IMR-90 (cell line): Measurements from ENCODE around the gene ALG8. TPM values are rescaled to one million over a fixed set of nuclear protein-coding genes. Genes with fewer than 3 reads are reported as not detected.

Source experiments
- ATAC-seq: fragments of 200-7000 bp; cut with Tn5 transposase; 2 replicates; pipeline ENCODE4 v1.9.1; 2020; ENCODE audit warnings: low read depth, mild to moderate bottlenecking, moderate library complexity
- BruUV-seq: library from RNA; stranded (reverse); fragments of 400-500 nt; replicated peaks from 2 replicates; lab custom pipeline; 2021; lab: Mats Ljungman, UMichigan
- CTCF ChIA-PET: fragments of 300-600 bp; formaldehyde crosslinking; extraction: SDS; loops from one replicate; lab custom pipeline; 2021; ENCODE audit warnings: antibody characterized with exemption; lab: Yijun Ruan, JAX
- POLR2A ChIA-PET: fragments of 300-600 bp; sonication (Branson Sonifier 250); formaldehyde crosslinking; loops from one replicate; lab custom pipeline; 2022; ENCODE audit warnings: antibody characterized with exemption; ENCODE audit not compliant: unreplicated experiment; lab: Charles Lee
- DNase-seq: peaks from one replicate; pipeline ENCODE4 v3.0.0; 2013
- H2AFZ ChIP-seq: replicated peaks from 2 replicates; pipeline ENCODE3; 2013; ENCODE audit warnings: low read length, mild to moderate bottlenecking; ENCODE audit not compliant: poor library complexity
- H2AK5ac ChIP-seq: 2 replicates; pipeline ENCODE4 v1.6.1; 2013; ENCODE audit warnings: low read depth, low read length, inconsistent platforms
- H2AK9ac ChIP-seq: replicated peaks from 2 replicates; pipeline ENCODE3; 2013; ENCODE audit warnings: mild to moderate bottlenecking, low read depth, low read length, moderate library complexity; ENCODE audit not compliant: poor library complexity
- H2BK120ac ChIP-seq: 2 replicates; pipeline ENCODE4 v1.6.1; 2013; ENCODE audit warnings: low read depth, low read length, inconsistent platforms
- H2BK15ac ChIP-seq: 3 replicates; pipeline ENCODE4 v1.6.1; 2013; ENCODE audit warnings: low read depth, low read length, inconsistent platforms
- H2BK20ac ChIP-seq: 2 replicates; pipeline ENCODE4 v1.6.1; 2013; ENCODE audit warnings: low read depth, mild to moderate bottlenecking, inconsistent platforms, low read length, moderate library complexity
- H2BK5ac ChIP-seq: 2 replicates; pipeline ENCODE4 v1.6.1; 2013; ENCODE audit warnings: mild to moderate bottlenecking, low read depth, low read length, inconsistent platforms; ENCODE audit not compliant: poor library complexity, severe bottlenecking
- H3K14ac ChIP-seq: replicated peaks from 2 replicates; pipeline ENCODE4 v1.6.1; 2013; ENCODE audit warnings: low read depth, low read length, inconsistent platforms
- H3K18ac ChIP-seq: 2 replicates; pipeline ENCODE4 v1.6.1; 2013; ENCODE audit warnings: low read depth, low read length, control low read depth
- H3K23ac ChIP-seq: 2 replicates; pipeline ENCODE4 v1.6.1; 2013; ENCODE audit warnings: low read depth, low read length, inconsistent platforms
- H3K27ac ChIP-seq: 2 replicates; pipeline ENCODE4 v1.5.1; 2013; ENCODE audit warnings: mild to moderate bottlenecking, control low read depth, low read length; ENCODE audit not compliant: insufficient read depth
- H3K27me3 ChIP-seq: 2 replicates; pipeline ENCODE4 v1.6.1; 2013; ENCODE audit warnings: low read length; ENCODE audit not compliant: control insufficient read depth, insufficient read depth
- H3K36me3 ChIP-seq: 2 replicates; pipeline ENCODE4 v1.6.1; 2013; ENCODE audit warnings: low read length, mixed read lengths; ENCODE audit not compliant: control insufficient read depth, insufficient read depth
- H3K4ac ChIP-seq: 2 replicates; pipeline ENCODE4 v1.6.1; 2013; ENCODE audit warnings: low read depth, low read length, inconsistent platforms
- H3K4me1 ChIP-seq: 2 replicates; pipeline ENCODE4 v1.6.1; 2013; ENCODE audit warnings: low read length, mixed read lengths; ENCODE audit not compliant: control insufficient read depth, insufficient read depth
- H3K4me2 ChIP-seq: 2 replicates; pipeline ENCODE4 v1.6.1; 2013; ENCODE audit warnings: low read depth, mild to moderate bottlenecking, control low read depth, low read length, moderate library complexity
- H3K4me3 ChIP-seq: 2 replicates; pipeline ENCODE4 v1.5.1; 2013; ENCODE audit warnings: low read depth, mild to moderate bottlenecking, control low read depth, low read length, moderate library complexity; ENCODE audit not compliant: insufficient read depth
- H3K56ac ChIP-seq: 2 replicates; pipeline ENCODE4 v1.6.1; 2013; ENCODE audit warnings: low read length, inconsistent platforms; ENCODE audit not compliant: insufficient read depth; ENCODE audit errors: extremely low read depth
- H3K79me1 ChIP-seq, 2 experiments: 2 replicates each; pipeline ENCODE4 v1.6.1; 2013; ENCODE audit warnings: low read length in 2 of 2, inconsistent platforms in 1 of 2, low read depth in 1 of 2
- H3K9ac ChIP-seq: 2 replicates; pipeline ENCODE4 v1.6.1; 2013; ENCODE audit warnings: low read depth, low read length, control low read depth
- H3K9me1 ChIP-seq: 2 replicates; pipeline ENCODE4 v1.6.1; 2013; ENCODE audit warnings: low read length, inconsistent platforms; ENCODE audit not compliant: insufficient read depth
- H3K9me3 ChIP-seq: 2 replicates; pipeline ENCODE4 v1.6.1; 2013; ENCODE audit warnings: low read length; ENCODE audit not compliant: control insufficient read depth, insufficient read depth
- H4K20me1 ChIP-seq: 2 replicates; pipeline ENCODE4 v1.6.1; 2013; ENCODE audit warnings: low read length, inconsistent platforms; ENCODE audit not compliant: insufficient read depth
- H4K5ac ChIP-seq: 2 replicates; pipeline ENCODE4 v1.6.1; 2013; ENCODE audit warnings: mild to moderate bottlenecking, low read depth, low read length, control low read depth
- H4K8ac ChIP-seq, 2 experiments: 2 replicates each; pipeline ENCODE4 v1.6.1; 2013; ENCODE audit warnings: low read depth in 2 of 2, low read length in 2 of 2, control low read depth in 1 of 2, inconsistent platforms in 1 of 2
- H4K91ac ChIP-seq: 2 replicates; pipeline ENCODE4 v1.6.1; 2013; ENCODE audit warnings: low read depth, low read length, inconsistent platforms; ENCODE audit not compliant: insufficient read depth
- CEBPB ChIP-seq: IDR thresholded peaks from 2 replicates; pipeline ENCODE4 v1.6.1; 2012; ENCODE audit warnings: low read depth, low read length, improper control_type of control experiment
- MAFK ChIP-seq: IDR thresholded peaks from 2 replicates; pipeline ENCODE4 v1.6.1; 2012; ENCODE audit warnings: low read depth, low read length, improper control_type of control experiment
- MAZ ChIP-seq: IDR thresholded peaks from 2 replicates; pipeline ENCODE4 v1.6.1; 2012; ENCODE audit warnings: low read depth, mild to moderate bottlenecking, low read length, improper control_type of control experiment, moderate library complexity, borderline replicate concordance
- MXI1 ChIP-seq: IDR thresholded peaks from 2 replicates; pipeline ENCODE4 v1.6.1; 2012; ENCODE audit warnings: low read depth, mild to moderate bottlenecking, low read length, moderate library complexity, borderline replicate concordance
- POLR2A ChIP-seq: IDR thresholded peaks from 2 replicates; pipeline ENCODE4 v1.6.1; 2012; ENCODE audit warnings: mild to moderate bottlenecking, low read depth, low read length
- RAD21 ChIP-seq: IDR thresholded peaks from 2 replicates; pipeline ENCODE4 v1.6.1; 2012; ENCODE audit warnings: low read length, improper control_type of control experiment
- RCOR1 ChIP-seq: IDR thresholded peaks from 2 replicates; pipeline ENCODE4 v1.6.1; 2012; ENCODE audit warnings: mild to moderate bottlenecking, low read length, improper control_type of control experiment; ENCODE audit not compliant: insufficient replicate concordance
- RFX5 ChIP-seq: IDR thresholded peaks from 2 replicates; pipeline ENCODE4 v1.8.0; 2012; ENCODE audit warnings: low read depth, mild to moderate bottlenecking, low read length, moderate library complexity
- SMC3 ChIP-seq: fragments of 150-350 bp; IDR thresholded peaks from 2 replicates; pipeline ENCODE4 v1.6.1; 2016; ENCODE audit warnings: low read depth, mild to moderate bottlenecking, antibody characterized with exemption, low read length, moderate library complexity
- WGBS, 2 experiments: methylation state at CpG; one replicate each; pipeline versions ENCODE4 v1.1.5 to v1.1.7; 2013; ENCODE audit warnings: missing lambda C conversion rate in 2 of 2; ENCODE audit not compliant: insufficient read length in 1 of 2; ENCODE audit errors: extremely low coverage in 2 of 2; 5-methylcytosine and 5-hydroxymethylcytosine counted together
- dilution Hi-C: fragments of 300-500 bp; cut with HindIII; formaldehyde crosslinking; loops from one replicate; pipeline ENCODE4 v1.14.3; 2018; ENCODE audit warnings: low sequenced_read_pairs; ENCODE audit not compliant: unreplicated experiment
- in situ Hi-C: fragments of 300-500 bp; cut with MboI; formaldehyde crosslinking; loops from 3 replicates; pipeline ENCODE4 v1.14.3; 2019; ENCODE audit warnings: low sequenced_read_pairs, inconsistent platforms, mixed read lengths
- intact Hi-C: fragments of 100-400 bp; cut with micrococcal nuclease; formaldehyde crosslinking; loops from 2 replicates; pipeline ENCODE4 v1.10.0; 2022
- polyA plus RNA-seq, 3 experiments: library from polyadenylated mRNA; depleted of rRNA; stranded (reverse); fragments of >200 nt; gene quantifications; 2 replicates each; pipeline ENCODE4 v1.2.3, GENCODE V29; 2012; ENCODE audit warnings: low replicate concordance in 1 of 3
- total RNA-seq: library from RNA; depleted of rRNA; stranded (reverse); fragments of >200 nt; gene quantifications from 2 replicates; pipeline ENCODE4 v1.2.3, GENCODE V29; 2012
- TF ChIP-seq, protein P1 (sequence below): fragments of 150-350 bp; IDR thresholded peaks from 2 replicates; pipeline ENCODE4 v1.6.1; 2016; ENCODE audit warnings: low read depth, mild to moderate bottlenecking, low read length, moderate library complexity, borderline replicate concordance
- TF ChIP-seq, protein P2 (sequence below): fragments of 150-350 bp; IDR thresholded peaks from 2 replicates; pipeline ENCODE4 v1.6.1; 2017; ENCODE audit warnings: mild to moderate bottlenecking, antibody characterized with exemption, low read length, low read depth
- TF ChIP-seq, protein P3 (sequence below): conservative IDR thresholded peaks from 2 replicates; pipeline ENCODE4 v1.5.1; 2012; ENCODE audit warnings: mild to moderate bottlenecking, low read depth, low read length, improper control_type of control experiment

The ALG8 gene
- total and polyA plus RNA-seq, 2 of the 4 experiments (the other 2 are of a cell fraction), result 27.8 to 31.8 TPM

DNA sequence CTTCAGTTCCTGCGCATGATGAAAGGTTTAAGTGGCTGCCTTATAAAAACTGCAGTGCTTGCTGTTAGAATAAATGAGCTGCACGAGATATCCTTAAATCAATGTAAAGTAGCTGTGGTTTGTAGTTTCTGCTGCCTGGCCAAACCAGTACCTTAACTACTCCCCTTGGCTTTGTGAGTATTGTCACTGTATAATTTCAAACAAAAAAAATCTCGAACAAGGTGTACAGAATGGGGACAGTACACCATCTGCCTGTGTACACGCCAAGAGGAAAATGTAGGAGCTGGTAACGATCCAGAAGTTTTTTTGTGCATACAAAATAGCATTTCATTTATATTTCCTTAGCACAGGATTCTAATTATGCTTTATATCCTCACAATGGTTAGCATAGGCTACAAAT is 39.2 kb downstream of the ALG8 start (continued):
- TF ChIP-seq, protein P1, sequence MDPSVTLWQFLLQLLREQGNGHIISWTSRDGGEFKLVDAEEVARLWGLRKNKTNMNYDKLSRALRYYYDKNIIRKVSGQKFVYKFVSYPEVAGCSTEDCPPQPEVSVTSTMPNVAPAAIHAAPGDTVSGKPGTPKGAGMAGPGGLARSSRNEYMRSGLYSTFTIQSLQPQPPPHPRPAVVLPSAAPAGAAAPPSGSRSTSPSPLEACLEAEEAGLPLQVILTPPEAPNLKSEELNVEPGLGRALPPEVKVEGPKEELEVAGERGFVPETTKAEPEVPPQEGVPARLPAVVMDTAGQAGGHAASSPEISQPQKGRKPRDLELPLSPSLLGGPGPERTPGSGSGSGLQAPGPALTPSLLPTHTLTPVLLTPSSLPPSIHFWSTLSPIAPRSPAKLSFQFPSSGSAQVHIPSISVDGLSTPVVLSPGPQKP, result no peak
- TF ChIP-seq CEBPB, result no peak

DNA sequence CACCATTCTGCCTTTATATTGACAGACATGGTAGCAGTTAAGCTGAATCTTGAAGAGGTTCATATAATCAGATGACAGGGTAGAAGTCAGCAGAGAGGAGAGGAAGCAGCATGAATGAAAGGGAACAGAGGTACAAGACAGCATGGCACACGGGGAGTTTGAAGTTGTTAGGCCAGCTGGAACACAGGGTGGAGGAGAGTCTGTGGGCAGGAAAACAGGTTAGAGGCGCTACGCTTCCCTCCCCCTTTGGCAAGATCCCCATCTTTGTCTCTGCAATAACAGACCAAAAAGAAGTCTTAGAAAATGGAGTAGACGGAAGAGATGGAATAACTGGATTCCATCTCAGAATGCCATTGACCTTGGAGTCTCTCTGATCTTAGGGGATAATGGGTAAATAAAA is 39.8 kb downstream of the ALG8 start:
- Histone ChIP-seq H3K9me3 (no peaks in the 10 kb centered on the region), H4K20me1 (no peaks in the 10 kb centered on the region), H3K14ac (no peak overlapping the region), H3K27me3 (no peaks in the 10 kb centered on the region), H3K4me2 (no peak overlapping the region), H2AFZ (no peak overlapping the region), H3K56ac (no peak overlapping the region), H3K23ac (no peak overlapping the region), H4K91ac (no peak overlapping the region), H3K4ac (no peak overlapping the region), H3K4me3 (no peak overlapping the region), H3K18ac (no peak overlapping the region), H3K9ac (no peak overlapping the region), H2BK5ac (no peak overlapping the region), H3K36me3 (peaks cover 17% of the 10 kb centered on the region), H3K4me1 (peaks cover 4% of the 10 kb centered on the region), H3K27ac (no peak overlapping the region), H2BK15ac (no peak overlapping the region), H2BK20ac (no peak overlapping the region), H3K9me1 (no peaks in the 10 kb centered on the region), H2BK120ac (no peak overlapping the region), H3K79me1 (no peaks in the 10 kb centered on the region), H4K5ac (no peak overlapping the region), H4K8ac (no peak overlapping the region), H2AK9ac (no peak overlapping the region), H2AK5ac (no peak overlapping the region)
- intact Hi-C loops, result no loop called here
- CTCF ChIA-PET, result no interaction called here
- in situ Hi-C loops, result no loop called here
- POLR2A ChIA-PET, result no interaction called here
- BruUV-seq, result no TSS peak
- dilution Hi-C loops, result no loop called here
- DNase-seq (no peak), ATAC-seq (no peak)
- WGBS, 2 experiments, result no CpG with 5 or more reads among the region's 4 CpGs
- TF ChIP-seq SMC3, result no peak
- TF ChIP-seq, protein P2, sequence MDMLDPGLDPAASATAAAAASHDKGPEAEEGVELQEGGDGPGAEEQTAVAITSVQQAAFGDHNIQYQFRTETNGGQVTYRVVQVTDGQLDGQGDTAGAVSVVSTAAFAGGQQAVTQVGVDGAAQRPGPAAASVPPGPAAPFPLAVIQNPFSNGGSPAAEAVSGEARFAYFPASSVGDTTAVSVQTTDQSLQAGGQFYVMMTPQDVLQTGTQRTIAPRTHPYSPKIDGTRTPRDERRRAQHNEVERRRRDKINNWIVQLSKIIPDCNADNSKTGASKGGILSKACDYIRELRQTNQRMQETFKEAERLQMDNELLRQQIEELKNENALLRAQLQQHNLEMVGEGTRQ, result no peak
- TF ChIP-seq, protein P1, result no peak
- no peak for TF ChIP-seq RCOR1
- no peak for TF ChIP-seq MAZ
- no peak for TF ChIP-seq MAFK
- no peak for TF ChIP-seq CEBPB
- TF ChIP-seq, protein P3, sequence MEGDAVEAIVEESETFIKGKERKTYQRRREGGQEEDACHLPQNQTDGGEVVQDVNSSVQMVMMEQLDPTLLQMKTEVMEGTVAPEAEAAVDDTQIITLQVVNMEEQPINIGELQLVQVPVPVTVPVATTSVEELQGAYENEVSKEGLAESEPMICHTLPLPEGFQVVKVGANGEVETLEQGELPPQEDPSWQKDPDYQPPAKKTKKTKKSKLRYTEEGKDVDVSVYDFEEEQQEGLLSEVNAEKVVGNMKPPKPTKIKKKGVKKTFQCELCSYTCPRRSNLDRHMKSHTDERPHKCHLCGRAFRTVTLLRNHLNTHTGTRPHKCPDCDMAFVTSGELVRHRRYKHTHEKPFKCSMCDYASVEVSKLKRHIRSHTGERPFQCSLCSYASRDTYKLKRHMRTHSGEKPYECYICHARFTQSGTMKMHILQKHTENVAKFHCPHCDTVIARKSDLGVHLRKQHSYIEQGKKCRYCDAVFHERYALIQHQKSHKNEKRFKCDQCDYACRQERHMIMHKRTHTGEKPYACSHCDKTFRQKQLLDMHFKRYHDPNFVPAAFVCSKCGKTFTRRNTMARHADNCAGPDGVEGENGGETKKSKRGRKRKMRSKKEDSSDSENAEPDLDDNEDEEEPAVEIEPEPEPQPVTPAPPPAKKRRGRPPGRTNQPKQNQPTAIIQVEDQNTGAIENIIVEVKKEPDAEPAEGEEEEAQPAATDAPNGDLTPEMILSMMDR, result no peak
- TF ChIP-seq RAD21, result no peak
- no peak for TF ChIP-seq POLR2A
- TF ChIP-seq RFX5, result no peak
- no peak for TF ChIP-seq MXI1
